Panc1 (cell line): Measurements from ENCODE around the gene ABCA8. TPM values are rescaled to one million over a fixed set of nuclear protein-coding genes. Genes with fewer than 3 reads are reported as not detected.

Experiments used
- ATAC-seq: fragments of 200-7000 bp; cut with Tn5 transposase; 2 replicates; pipeline ENCODE4 v1.9.1; 2020; ENCODE audit warnings: mild to moderate bottlenecking, moderate library complexity
- BruUV-seq: library from RNA; stranded (reverse); fragments of 400-500 nt; replicated peaks from 2 replicates; lab custom pipeline; 2021; lab: Mats Ljungman, UMichigan
- CTCF ChIA-PET: fragments of 300-600 bp; sonication (Branson Sonifier 250); formaldehyde crosslinking; loops from one replicate; lab custom pipeline; 2022; ENCODE audit warnings: antibody characterized with exemption; lab: Charles Lee
- POLR2A ChIA-PET: fragments of 300-600 bp; sonication (Branson Sonifier 250); formaldehyde crosslinking; loops from one replicate; lab custom pipeline; 2022; ENCODE audit warnings: antibody characterized with exemption; lab: Charles Lee
- DNase-seq: peaks from one replicate; pipeline ENCODE4 v3.0.0-alpha.2; 2010; ENCODE audit warnings: low read depth, low spot score
- H3K27ac ChIP-seq: 2 replicates; pipeline ENCODE4 v1.5.1; 2011; ENCODE audit warnings: mild to moderate bottlenecking, low read length, inconsistent platforms
- H3K27me3 ChIP-seq: fragments of 200-500 bp; sonication (Bioruptor generic); 2 replicates; pipeline ENCODE4 v1.6.0; 2014; ENCODE audit warnings: low read length, inconsistent platforms; ENCODE audit not compliant: control insufficient read depth, insufficient read depth
- H3K36me3 ChIP-seq: fragments of 200-500 bp; sonication (Bioruptor generic); 2 replicates; pipeline ENCODE4 v1.5.1; 2014; ENCODE audit warnings: inconsistent platforms, mild to moderate bottlenecking, low read length, moderate library complexity; ENCODE audit not compliant: control insufficient read depth, insufficient read depth
- H3K4me1 ChIP-seq: 2 replicates; pipeline ENCODE4 v1.5.1; 2011; ENCODE audit warnings: inconsistent platforms, mild to moderate bottlenecking, low read length, moderate library complexity; ENCODE audit not compliant: control insufficient read depth, insufficient read depth
- H3K4me3 ChIP-seq, 2 experiments: 2 replicates each; pipeline ENCODE4 v1.5.1; 2011 to 2012; ENCODE audit warnings: low read depth in 2 of 2, low read length in 2 of 2, mild to moderate bottlenecking in 2 of 2, inconsistent platforms in 1 of 2, moderate library complexity in 1 of 2
- H3K9me3 ChIP-seq: fragments of 200-500 bp; sonication (Bioruptor generic); 2 replicates; pipeline ENCODE4 v1.5.1; 2014; ENCODE audit warnings: low read depth, mild to moderate bottlenecking, inconsistent platforms, low read length, moderate library complexity; ENCODE audit not compliant: control insufficient read depth, insufficient read depth
- CTCF ChIP-seq: fragments of 450-650 bp; IDR thresholded peaks from 2 replicates; pipeline ENCODE4 v1.5.1; 2017; ENCODE audit warnings: mild to moderate bottlenecking
- POLR2AphosphoS5 ChIP-seq: IDR thresholded peaks from 2 replicates; pipeline ENCODE4 v1.6.1; 2012; ENCODE audit warnings: mild to moderate bottlenecking, low read depth, low read length, moderate library complexity
- REST ChIP-seq, 2 experiments: IDR thresholded peaks; 2 replicates each; pipeline ENCODE4 v1.6.1; 2011 to 2012; ENCODE audit warnings: low read depth in 2 of 2, control low read depth in 1 of 2, low read length in 1 of 2, mild to moderate bottlenecking in 1 of 2, moderate library complexity in 1 of 2; ENCODE audit not compliant: insufficient read depth in 1 of 2
- SIN3A ChIP-seq: IDR thresholded peaks from 2 replicates; pipeline ENCODE4 v1.6.1; 2012; ENCODE audit warnings: low read depth, mild to moderate bottlenecking, low read length, moderate library complexity, borderline replicate concordance; ENCODE audit not compliant: insufficient read depth
- TCF7L2 ChIP-seq: IDR thresholded peaks from 2 replicates; pipeline ENCODE4 v1.6.1; 2011; ENCODE audit warnings: mild to moderate bottlenecking, low read depth, low read length, inconsistent platforms
- in situ Hi-C: cut with HindIII; loops from 2 replicates; pipeline ENCODE4 v1.10.0; 2016; ENCODE audit warnings: low sequenced_read_pairs, low pct_unique_long_range_greater_than_20kb
- intact Hi-C: fragments of 100-400 bp; cut with micrococcal nuclease; formaldehyde crosslinking; loops from one replicate; pipeline ENCODE4 v1.10.0; 2022; ENCODE audit not compliant: unreplicated experiment
- total RNA-seq: library from RNA; stranded (reverse); gene quantifications from one replicate; pipeline ENCODE4 v1.2.1, GENCODE V29; 2021; ENCODE audit not compliant: unreplicated experiment

ABCA8 gene
- total RNA-seq, 1 experiment from 2014 or later, result 0.23 TPM

- no peak for DNase-seq
- BruUV-seq, result no TSS peak
- ATAC-seq, result no peak
- in situ Hi-C loops, result no loop called here
- intact Hi-C loops, result no loop called here
- H3K27me3 ChIP-seq, result no peaks in the 10 kb centered on the region
- H3K9me3 ChIP-seq, result no peaks in the 10 kb centered on the region
- CTCF ChIA-PET, result no interaction called here
- POLR2A ChIA-PET, result no interaction called here
- TF ChIP-seq SIN3A (no peak), POLR2AphosphoS5 (no peak), REST (IDR thresholded peaks at IDR 0.05; ENCODE audit: insufficient read depth in 1 of 2, low read depth in 2 of 2, low read length in 1 of 2) (no peak), CTCF (no peak), TCF7L2 (no peak)
- H3K4me3 ChIP-seq, result no peak overlapping the region
- no peaks in the 10 kb centered on the region; the same call in 1 of the 2 replicates for H3K36me3 ChIP-seq
- no peak overlapping the region for H3K27ac ChIP-seq
- no peaks in the 10 kb centered on the region for H3K4me1 ChIP-seq
Observed at GRCh38 chr17:68924793-68925720, 30.1 kb downstream of the ABCA8 start.

GRCh38 chr17:68910789-68911431, 44.3 kb downstream of the ABCA8 start:
- ChIA-PET CTCF (no interaction called here), POLR2A (no interaction called here)
- Histone ChIP-seq H3K4me1 (no peaks in the 10 kb centered on the region), H3K4me3 (no peak overlapping the region), H3K36me3 (no peaks in the 10 kb centered on the region), H3K9me3 (no peaks in the 10 kb centered on the region), H3K27ac (no peak overlapping the region), H3K27me3 (no peaks in the 10 kb centered on the region)
- no peak for DNase-seq
- intact Hi-C loops (no loop called here), in situ Hi-C loops (no loop called here)
- BruUV-seq, result no TSS peak
- TF ChIP-seq TCF7L2 (no peak), POLR2AphosphoS5 (no peak), SIN3A (no peak), CTCF (no peak), REST (IDR thresholded peaks at IDR 0.05; ENCODE audit: insufficient read depth in 1 of 2, low read depth in 2 of 2, low read length in 1 of 2) (no peak)
- no peak for ATAC-seq
